ENCODE measurements around the gene SCN4B. TPM values are rescaled to one million over a fixed set of nuclear protein-coding genes. Genes with fewer than 3 reads are reported as not detected.
"Not testable (repeated sequence)": the region's sequence is repeated elsewhere in the genome, so short reads cannot be mapped to it uniquely, and the experiment has no call there.

SCN4B gene
- total RNA-seq, 2 experiments from 2014 or later = 0.72 to 1.1 TPM

DNA sequence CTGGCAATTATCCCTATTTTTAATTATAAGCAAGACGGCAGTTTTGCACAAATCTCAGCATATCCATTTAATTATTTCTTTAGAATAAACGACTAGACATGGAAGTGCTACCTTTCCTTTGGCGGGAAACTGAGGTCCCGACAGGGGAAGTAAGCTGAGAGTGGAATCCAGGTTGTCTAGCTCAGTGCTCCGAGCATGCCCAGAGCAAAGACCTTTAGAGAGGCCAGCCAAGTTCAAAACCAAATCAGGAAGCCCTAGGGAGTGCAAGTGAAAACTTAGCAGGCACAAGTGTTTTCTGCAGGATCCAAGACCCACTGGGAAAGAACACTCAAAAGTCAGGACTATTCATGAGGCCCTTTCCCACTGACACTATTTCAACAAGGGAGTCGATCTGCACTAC is 46.5 kb upstream of the SCN4B start:
- TF ChIP-seq, protein P1, sequence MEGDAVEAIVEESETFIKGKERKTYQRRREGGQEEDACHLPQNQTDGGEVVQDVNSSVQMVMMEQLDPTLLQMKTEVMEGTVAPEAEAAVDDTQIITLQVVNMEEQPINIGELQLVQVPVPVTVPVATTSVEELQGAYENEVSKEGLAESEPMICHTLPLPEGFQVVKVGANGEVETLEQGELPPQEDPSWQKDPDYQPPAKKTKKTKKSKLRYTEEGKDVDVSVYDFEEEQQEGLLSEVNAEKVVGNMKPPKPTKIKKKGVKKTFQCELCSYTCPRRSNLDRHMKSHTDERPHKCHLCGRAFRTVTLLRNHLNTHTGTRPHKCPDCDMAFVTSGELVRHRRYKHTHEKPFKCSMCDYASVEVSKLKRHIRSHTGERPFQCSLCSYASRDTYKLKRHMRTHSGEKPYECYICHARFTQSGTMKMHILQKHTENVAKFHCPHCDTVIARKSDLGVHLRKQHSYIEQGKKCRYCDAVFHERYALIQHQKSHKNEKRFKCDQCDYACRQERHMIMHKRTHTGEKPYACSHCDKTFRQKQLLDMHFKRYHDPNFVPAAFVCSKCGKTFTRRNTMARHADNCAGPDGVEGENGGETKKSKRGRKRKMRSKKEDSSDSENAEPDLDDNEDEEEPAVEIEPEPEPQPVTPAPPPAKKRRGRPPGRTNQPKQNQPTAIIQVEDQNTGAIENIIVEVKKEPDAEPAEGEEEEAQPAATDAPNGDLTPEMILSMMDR (IDR thresholded peaks at IDR 0.05) = no peak
- peaks cover 46% of the 10 kb centered on the region for H3K36me3 Mint-ChIP-seq (ENCODE audit: low read depth)
- no peak for DNase-seq
- peaks cover 37% of the 10 kb centered on the region for H3K4me1 Mint-ChIP-seq (ENCODE audit: low read depth)
- no peak overlapping the region for H3K27ac Mint-ChIP-seq
- no peaks in the 10 kb centered on the region for H3K27me3 Mint-ChIP-seq
- ChIA-PET CTCF (interaction anchor here (0.7 to 3.7 kb wide), 45 partner anchors 9 to 249 kb away, joined by 3 to 100 read pairs (median 9); partner anchors contain the start of genes CD3D, CD3E, JAML and KMT2A), POLR2A (interaction anchor here (0.7 to 3.8 kb wide), 20 partner anchors 9 to 143 kb away, joined by 3 to 77 read pairs (median 4); partner anchors contain the start of genes CD3D, CD3E, JAML and MPZL3)
- no peaks in the 10 kb centered on the region for H3K9me3 Mint-ChIP-seq
- no peak for ATAC-seq
- intact Hi-C loops (cut with micrococcal nuclease) = no loop called here
- no peak overlapping the region for H3K4me3 Mint-ChIP-seq

DNA sequence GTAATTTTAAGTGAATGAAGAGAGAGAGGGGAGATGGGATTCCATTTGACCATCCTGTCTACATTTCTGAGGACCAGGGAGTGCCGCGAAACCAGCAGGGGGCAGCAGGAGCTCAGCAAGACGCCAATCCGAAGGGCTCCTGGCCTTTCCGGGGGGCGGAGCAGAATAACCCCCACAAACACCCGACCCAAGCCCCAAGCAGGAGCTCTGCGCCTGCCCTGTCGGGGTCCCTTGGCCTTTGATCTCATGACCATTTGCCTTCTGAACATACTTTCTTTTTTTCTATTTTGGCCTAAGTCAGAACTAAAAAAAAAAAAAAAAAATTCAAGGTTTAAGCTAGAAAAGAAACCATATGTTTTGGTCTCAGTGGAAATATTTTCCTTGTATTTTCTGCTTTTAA is 45.7 kb upstream of the SCN4B start:
- intact Hi-C loops (cut with micrococcal nuclease) = no loop called here
- Mint-ChIP-seq H3K4me3 (no peak overlapping the region), H3K27me3 (no peaks in the 10 kb centered on the region), H3K9me3 (peaks cover 2% of the 10 kb centered on the region), H3K4me1 (ENCODE audit: low read depth) (peaks cover 40% of the 10 kb centered on the region), H3K27ac (no peak overlapping the region), H3K36me3 (ENCODE audit: low read depth) (peaks cover 54% of the 10 kb centered on the region)
- TF ChIP-seq, protein P1 (IDR thresholded peaks at IDR 0.05) = peak; percentile 92
- peak; percentile 14 for ATAC-seq
- CTCF ChIA-PET = interaction anchor here (0.7 to 3.7 kb wide), 66 partner anchors 8 to 395 kb away, joined by 3 to 100 read pairs (median 7); partner anchors contain the start of genes CD3D, CD3E, JAML and KMT2A
- peak; percentile 93 for DNase-seq
- POLR2A ChIA-PET = interaction anchor here (0.7 to 3.8 kb wide), 22 partner anchors 10 to 144 kb away, joined by 3 to 77 read pairs (median 4); partner anchors contain the start of genes CD3D, CD3E, JAML and MPZL3

GRCh38 chr11:118194835-118195627 is 42.4 kb upstream of the SCN4B start:
- Mint-ChIP-seq H3K27me3 (no peaks in the 10 kb centered on the region), H3K4me3 (no peak overlapping the region), H3K27ac (peak overlapping the region; percentile 38), H3K36me3 (ENCODE audit: low read depth) (peaks cover 79% of the 10 kb centered on the region), H3K9me3 (peaks cover 5% of the 10 kb centered on the region), H3K4me1 (ENCODE audit: low read depth) (peaks cover 32% of the 10 kb centered on the region)
- DNase-seq (no peak), ATAC-seq (no peak)
- TF ChIP-seq, protein P1 (IDR thresholded peaks at IDR 0.05) = no peak
- ChIA-PET POLR2A (interaction anchor here (0.6 to 1.4 kb wide), 6 partner anchors 16 to 168 kb away, joined by 3 read pairs; partner anchors contain the start of gene JAML), CTCF (interaction anchor here (0.7 to 2.5 kb wide), 5 partner anchors 19 to 100 kb away, joined by 3 to 8 read pairs (median 4); no protein-coding TSS in a partner anchor)
- intact Hi-C loops (cut with micrococcal nuclease) = no loop called here

GRCh38 chr11:118193910-118194566 is 41.4 kb upstream of the SCN4B start:
- H3K27ac Mint-ChIP-seq = peak overlapping the region; percentile 73

DNA sequence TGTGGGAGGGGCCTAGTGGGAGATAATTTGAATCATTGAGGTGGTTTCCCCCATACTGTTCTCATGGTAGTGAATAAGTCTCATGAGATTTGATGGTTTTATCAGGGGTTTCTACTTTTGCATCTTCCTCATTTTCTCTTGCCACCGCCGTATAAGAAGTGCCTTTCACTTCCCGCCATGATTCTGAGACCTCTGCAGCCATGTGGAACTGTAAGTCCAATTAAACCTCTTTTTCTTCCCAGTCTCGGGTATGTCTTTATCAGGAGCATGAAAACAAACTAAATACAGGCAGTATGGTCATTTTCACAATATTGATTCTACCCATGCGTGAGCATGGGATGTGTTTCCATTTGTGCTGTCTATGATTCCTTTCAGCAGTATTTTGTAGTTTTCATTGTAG is 40.2 kb upstream of the SCN4B start:
- H3K9me3 Mint-ChIP-seq; intact Hi-C loops (cut with micrococcal nuclease); H3K27ac Mint-ChIP-seq; DNase-seq; POLR2A ChIA-PET; H3K27me3 Mint-ChIP-seq; ATAC-seq; H3K4me3 Mint-ChIP-seq: not testable (repeated sequence)
- CTCF ChIA-PET = interaction anchor here (1.1 kb wide), 1 partner anchor 21 kb away, joined by 3 read pairs; no protein-coding TSS in a partner anchor
- Mint-ChIP-seq H3K4me1 (ENCODE audit: low read depth) (peaks cover 12% of the 10 kb centered on the region), H3K36me3 (ENCODE audit: low read depth) (peaks cover 63% of the 10 kb centered on the region)

More at GRCh38 chr11:118193910-118194566, 41.4 kb upstream of the SCN4B start:
- ATAC-seq (no peak), DNase-seq (peak; percentile 12)
- H3K9me3 Mint-ChIP-seq = peaks cover 5% of the 10 kb centered on the region
- ChIA-PET CTCF (interaction anchor here (0.9 to 2.5 kb wide), 4 partner anchors 22 to 101 kb away, joined by 3 to 8 read pairs (median 5); no protein-coding TSS in a partner anchor), POLR2A (interaction anchor here (0.7 to 1.3 kb wide), 5 partner anchors 31 to 169 kb away, joined by 3 read pairs; partner anchors contain the start of gene JAML)
- peaks cover 24% of the 10 kb centered on the region for H3K4me1 Mint-ChIP-seq (ENCODE audit: low read depth)
- H3K36me3 Mint-ChIP-seq (ENCODE audit: low read depth) = peaks cover 75% of the 10 kb centered on the region
- peaks cover 1% of the 10 kb centered on the region for H3K27me3 Mint-ChIP-seq
- intact Hi-C loops (cut with micrococcal nuclease) = no loop called here
- TF ChIP-seq, protein P1 (IDR thresholded peaks at IDR 0.05) = no peak
- H3K4me3 Mint-ChIP-seq = no peak overlapping the region

DNA sequence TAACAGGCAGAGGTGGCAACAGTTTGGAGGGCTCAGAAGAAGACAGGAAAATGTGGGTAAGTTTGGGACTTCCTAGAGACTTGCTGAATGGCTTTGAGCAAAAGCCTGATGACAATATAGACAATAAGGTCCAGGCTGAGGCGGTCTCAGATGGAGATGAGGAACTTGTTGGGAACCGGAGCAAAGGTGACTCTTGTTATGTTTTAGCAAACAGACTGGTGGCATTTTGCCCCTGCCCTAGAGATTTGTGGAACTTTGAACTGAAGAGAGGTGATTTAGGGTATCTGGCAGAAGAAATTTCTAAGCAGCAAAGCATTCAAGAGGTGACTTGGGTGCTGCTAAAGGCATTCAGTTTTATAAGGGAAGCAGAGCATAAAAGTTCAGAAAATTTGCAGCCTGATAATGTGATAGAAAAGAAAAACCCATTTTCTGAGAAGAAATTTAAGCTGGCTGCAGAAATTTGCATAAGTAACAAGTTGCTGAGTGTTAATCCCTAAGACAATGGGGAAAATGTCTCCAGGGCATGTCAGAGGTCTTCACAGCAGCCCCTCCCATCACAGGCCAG is 38.4 kb upstream of the SCN4B start:
- Mint-ChIP-seq H3K36me3 (ENCODE audit: low read depth) (peaks cover 49% of the 10 kb centered on the region), H3K4me1 (ENCODE audit: low read depth) (peaks cover 11% of the 10 kb centered on the region)
- intact Hi-C loops (cut with micrococcal nuclease); H3K27ac Mint-ChIP-seq; DNase-seq; H3K9me3 Mint-ChIP-seq; ATAC-seq; POLR2A ChIA-PET; H3K27me3 Mint-ChIP-seq; H3K4me3 Mint-ChIP-seq: not testable (repeated sequence)
- CTCF ChIA-PET = interaction anchor here (1.3 kb wide), 1 partner anchor 20 kb away, joined by 6 read pairs; no protein-coding TSS in a partner anchor

Measured in activated CD8-positive, alpha-beta T cell treated with anti-CD3 and anti-CD28 coated beads for 36 hours (primary cell).